Suprapubic skin (tissue), 3 donors: ENCODE measurements around the gene MLXIP.

Experiments
- EP300 ChIP-seq: sonication (generic); formaldehyde crosslinking; IDR thresholded peaks from one replicate; pipeline ENCODE4 v1.6.1; 2017; ENCODE audit warnings: antibody characterized with exemption
- POLR2A ChIP-seq, 2 donors: fragments of 450-650 bp; IDR thresholded peaks; one replicate each; pipeline ENCODE4 v1.6.1; 2017; ENCODE audit warnings: antibody characterized with exemption in 2 of 2, mild to moderate bottlenecking in 2 of 2, moderate library complexity in 2 of 2
- TF ChIP-seq, protein P1 (sequence below), 2 donors: fragments of 200-600 bp in 1 of 2; fragments of 450-650 bp in 1 of 2; sonication (generic) in 1 of 2; IDR thresholded peaks; one replicate each; pipeline ENCODE4 v1.5.1; 2016 to 2019; ENCODE audit warnings: antibody characterized with exemption in 2 of 2, mild to moderate bottlenecking in 1 of 2, moderate library complexity in 1 of 2

DNA sequence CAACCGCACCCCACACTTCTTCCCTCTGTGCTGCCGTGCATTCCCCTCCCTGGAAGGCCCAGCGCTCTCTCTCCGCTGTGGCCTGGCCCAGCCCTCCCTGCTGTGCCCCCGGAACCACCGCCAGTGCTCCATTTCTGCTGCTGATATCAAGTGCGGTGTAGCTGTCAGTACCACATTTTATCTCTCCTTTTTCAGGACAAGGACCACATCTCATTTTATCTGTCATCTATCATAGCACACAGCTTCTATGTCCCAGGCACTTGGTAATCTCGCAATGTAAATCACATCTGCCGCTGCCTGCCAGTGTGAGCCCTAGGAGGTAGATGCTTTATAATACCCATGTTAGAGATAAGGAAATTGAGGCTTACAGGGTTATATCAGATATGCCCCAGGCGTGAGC is 77.1 kb downstream of the MLXIP start:
- TF ChIP-seq, protein P1, sequence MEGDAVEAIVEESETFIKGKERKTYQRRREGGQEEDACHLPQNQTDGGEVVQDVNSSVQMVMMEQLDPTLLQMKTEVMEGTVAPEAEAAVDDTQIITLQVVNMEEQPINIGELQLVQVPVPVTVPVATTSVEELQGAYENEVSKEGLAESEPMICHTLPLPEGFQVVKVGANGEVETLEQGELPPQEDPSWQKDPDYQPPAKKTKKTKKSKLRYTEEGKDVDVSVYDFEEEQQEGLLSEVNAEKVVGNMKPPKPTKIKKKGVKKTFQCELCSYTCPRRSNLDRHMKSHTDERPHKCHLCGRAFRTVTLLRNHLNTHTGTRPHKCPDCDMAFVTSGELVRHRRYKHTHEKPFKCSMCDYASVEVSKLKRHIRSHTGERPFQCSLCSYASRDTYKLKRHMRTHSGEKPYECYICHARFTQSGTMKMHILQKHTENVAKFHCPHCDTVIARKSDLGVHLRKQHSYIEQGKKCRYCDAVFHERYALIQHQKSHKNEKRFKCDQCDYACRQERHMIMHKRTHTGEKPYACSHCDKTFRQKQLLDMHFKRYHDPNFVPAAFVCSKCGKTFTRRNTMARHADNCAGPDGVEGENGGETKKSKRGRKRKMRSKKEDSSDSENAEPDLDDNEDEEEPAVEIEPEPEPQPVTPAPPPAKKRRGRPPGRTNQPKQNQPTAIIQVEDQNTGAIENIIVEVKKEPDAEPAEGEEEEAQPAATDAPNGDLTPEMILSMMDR (IDR thresholded peaks at IDR 0.05): no peak
- TF ChIP-seq POLR2A (IDR thresholded peaks at IDR 0.05) (no peak), EP300 (no peak)
